GM23338 (cell line): ENCODE data around the gene NHERF1. TPM values are rescaled to one million over a fixed set of nuclear protein-coding genes. Genes with fewer than 3 reads are reported as not detected.

Experiments used
- ATAC-seq: fragments of 200-7000 bp; cut with Tn5 transposase; 3 replicates; pipeline ENCODE4 v1.9.1; 2020
- DNase-seq: peaks from one replicate; pipeline ENCODE4 v3.0.0-alpha.2; 2015; ENCODE audit warnings: low spot score
- H2AFZ ChIP-seq: fragments of 200-600 bp; sonication (generic); 2 replicates; pipeline ENCODE4 v1.8.0; 2016; ENCODE audit warnings: antibody characterized with exemption, mild to moderate bottlenecking, moderate library complexity
- H3F3A ChIP-seq: fragments of 200-600 bp; sonication (generic); replicated peaks from 2 replicates; pipeline ENCODE4 v1.8.0; 2017; ENCODE audit warnings: antibody characterized with exemption, mixed run types, low read depth
- H3K27ac ChIP-seq: fragments of 200-600 bp; sonication (generic); 2 replicates; pipeline ENCODE4 v1.6.1; 2016; ENCODE audit warnings: low read depth
- H3K27me3 ChIP-seq: fragments of 200-600 bp; sonication (generic); 2 replicates; pipeline ENCODE4 v1.8.0; 2016; ENCODE audit warnings: mild to moderate bottlenecking, mixed run types, moderate library complexity; ENCODE audit not compliant: insufficient read depth
- H3K36me3 ChIP-seq: fragments of 200-600 bp; sonication (generic); 2 replicates; pipeline ENCODE4 v1.8.0; 2016; ENCODE audit warnings: mild to moderate bottlenecking; ENCODE audit not compliant: insufficient read depth
- H3K4me1 ChIP-seq: fragments of 200-600 bp; sonication (generic); 2 replicates; pipeline ENCODE4 v1.8.0; 2016; ENCODE audit warnings: mild to moderate bottlenecking, moderate library complexity; ENCODE audit not compliant: insufficient read depth
- H3K4me2 ChIP-seq: fragments of 200-600 bp; sonication (generic); 2 replicates; pipeline ENCODE4 v1.7.1; 2017; ENCODE audit warnings: mixed run types
- H3K4me3 ChIP-seq: fragments of 200-600 bp; sonication (generic); 2 replicates; pipeline ENCODE4 v1.6.1; 2016; ENCODE audit warnings: mixed run types
- H3K79me2 ChIP-seq: fragments of 200-600 bp; sonication (generic); replicated peaks from 2 replicates; pipeline ENCODE4 v1.8.0; 2017; ENCODE audit warnings: mild to moderate bottlenecking; ENCODE audit not compliant: insufficient read depth
- H3K9me2 ChIP-seq: fragments of 200-600 bp; sonication (generic); 2 replicates; pipeline ENCODE4 v1.8.0; 2017; ENCODE audit not compliant: insufficient read depth
- H4K20me1 ChIP-seq: fragments of 200-600 bp; sonication (generic); replicated peaks from 2 replicates; pipeline ENCODE4 v1.8.0; 2017; ENCODE audit warnings: mild to moderate bottlenecking; ENCODE audit not compliant: insufficient read depth
- H3K27ac Mint-ChIP-seq: 2 replicates; pipeline ENCODE4 v1.8.0; 2020; ENCODE audit warnings: inconsistent platforms, mild to moderate bottlenecking, moderate library complexity, mixed read lengths
- H3K27me3 Mint-ChIP-seq: 3 replicates; pipeline ENCODE4 v1.8.0; 2022; ENCODE audit warnings: low read depth, mild to moderate bottlenecking, moderate library complexity, mixed read lengths, inconsistent platforms; ENCODE audit not compliant: insufficient read depth, poor library complexity
- H3K36me3 Mint-ChIP-seq: 3 replicates; pipeline ENCODE4 v1.8.0; 2021; ENCODE audit warnings: low read depth, mild to moderate bottlenecking, inconsistent platforms, moderate library complexity, mixed read lengths
- H3K4me1 Mint-ChIP-seq: 3 replicates; pipeline ENCODE4 v1.8.0; 2020; ENCODE audit warnings: mild to moderate bottlenecking, inconsistent platforms, mixed read lengths
- H3K4me3 Mint-ChIP-seq: 3 replicates; pipeline ENCODE4 v1.8.0; 2021; ENCODE audit warnings: moderate library complexity, mild to moderate bottlenecking, inconsistent platforms, mixed read lengths
- H3K9me3 Mint-ChIP-seq: 3 replicates; pipeline ENCODE4 v1.8.0; 2020; ENCODE audit warnings: moderate library complexity, mild to moderate bottlenecking, inconsistent platforms, mixed read lengths
- polyA plus RNA-seq: library from polyadenylated mRNA; unstranded; fragments of >200 nt; fragmentation: Nextera tagmentation; extraction: Ambion mirVana; gene quantifications from 2 replicates; pipeline ENCODE4 v1.2.1, GENCODE V29; 2016
- total RNA-seq: library from RNA; depleted of rRNA; stranded (reverse); fragments of >200 nt; shearing (Covaris generic); gene quantifications from 2 replicates; pipeline ENCODE4 v1.2.3, GENCODE V29; 2014
- TF ChIP-seq, protein P1 (sequence below), 2 experiments: fragments of 200-600 bp in 1 of 2; sonication (generic) in 1 of 2; conservative IDR thresholded peaks; 2 replicates each; pipeline versions ENCODE4 v1.5.1 to v1.6.1; 2016 to 2017; ENCODE audit warnings: antibody characterized with exemption in 2 of 2, low read depth in 2 of 2, mild to moderate bottlenecking in 2 of 2, moderate library complexity in 1 of 2
- TF ChIP-seq, protein P2 (sequence below): fragments of 250-450 bp; sonication (Bioruptor Pico); IDR thresholded peaks from 2 replicates; pipeline ENCODE4 v1.5.0; 2020; ENCODE audit warnings: mild to moderate bottlenecking, moderate library complexity

Gene NHERF1
- total and polyA plus RNA-seq, 2 experiments from 2014 or later, result 48.8 to 100 TPM

DNA sequence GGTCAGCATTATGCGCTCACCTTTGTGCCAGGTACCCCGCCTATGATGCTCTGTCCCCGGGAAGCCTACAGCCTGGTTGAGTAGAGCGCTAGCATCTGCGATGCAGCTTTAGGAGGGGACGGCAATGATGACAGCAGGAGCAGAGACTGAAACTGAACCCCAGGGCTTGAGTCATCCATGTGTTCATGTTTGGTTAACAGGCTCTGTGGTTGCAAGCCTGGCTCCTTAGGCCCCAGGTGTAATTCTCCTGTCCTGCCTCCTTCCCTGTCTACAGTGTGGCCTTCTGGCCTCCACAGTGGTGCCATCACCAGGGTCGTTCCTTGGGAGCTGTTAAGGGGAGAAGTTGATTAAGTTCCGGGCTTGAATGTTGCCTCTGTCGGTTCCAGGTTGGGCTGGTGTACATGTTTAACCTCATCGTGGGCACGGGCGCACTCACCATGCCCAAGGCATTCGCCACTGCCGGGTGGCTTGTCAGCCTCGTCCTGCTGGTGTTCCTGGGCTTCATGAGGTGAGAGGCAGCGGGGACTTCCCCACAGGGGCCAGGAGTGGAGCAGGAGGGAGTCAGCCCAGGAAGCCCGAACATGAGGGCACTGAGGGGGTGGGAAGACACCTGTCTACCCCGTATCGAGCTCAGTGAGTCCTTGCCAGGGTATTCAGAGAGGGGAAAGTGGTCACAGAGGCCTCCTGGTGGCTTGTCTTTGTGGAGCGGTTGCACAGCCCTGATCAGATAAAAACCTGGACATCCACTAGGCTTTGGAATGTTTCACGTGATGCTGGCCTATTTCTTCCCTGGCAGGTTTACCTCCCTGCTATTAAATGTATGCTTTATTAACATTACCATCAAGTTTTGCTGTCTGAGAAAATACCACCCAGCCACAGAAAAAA lies 36.9 kb downstream of the NHERF1 start:
- Mint-ChIP-seq H3K4me3 (no peak overlapping the region), H3K27me3 (peaks cover 14% of the 10 kb centered on the region), H3K27ac (no peak overlapping the region), H3K4me1 (peaks cover 23% of the 10 kb centered on the region), H3K36me3 (peaks cover 28% of the 10 kb centered on the region), H3K9me3 (no peaks in the 10 kb centered on the region)
- ATAC-seq (no peak), DNase-seq (no peak)
- Histone ChIP-seq H3K27ac (no peak overlapping the region), H3F3A (no peaks in the 10 kb centered on the region; the same call in 1 of the 2 replicates), H4K20me1 (peaks cover 34% of the 10 kb centered on the region), H3K9me2 (no peaks in the 10 kb centered on the region), H3K4me2 (no peak overlapping the region), H2AFZ (no peak overlapping the region), H3K27me3 (no peaks in the 10 kb centered on the region), H3K4me1 (no peaks in the 10 kb centered on the region; the same call in 1 of the 2 replicates), H3K36me3 (no peaks in the 10 kb centered on the region; the same call in 1 of the 2 replicates), H3K4me3 (no peak overlapping the region), H3K79me2 (no peaks in the 10 kb centered on the region; the same call in 1 of the 2 replicates)
- TF ChIP-seq, protein P1, sequence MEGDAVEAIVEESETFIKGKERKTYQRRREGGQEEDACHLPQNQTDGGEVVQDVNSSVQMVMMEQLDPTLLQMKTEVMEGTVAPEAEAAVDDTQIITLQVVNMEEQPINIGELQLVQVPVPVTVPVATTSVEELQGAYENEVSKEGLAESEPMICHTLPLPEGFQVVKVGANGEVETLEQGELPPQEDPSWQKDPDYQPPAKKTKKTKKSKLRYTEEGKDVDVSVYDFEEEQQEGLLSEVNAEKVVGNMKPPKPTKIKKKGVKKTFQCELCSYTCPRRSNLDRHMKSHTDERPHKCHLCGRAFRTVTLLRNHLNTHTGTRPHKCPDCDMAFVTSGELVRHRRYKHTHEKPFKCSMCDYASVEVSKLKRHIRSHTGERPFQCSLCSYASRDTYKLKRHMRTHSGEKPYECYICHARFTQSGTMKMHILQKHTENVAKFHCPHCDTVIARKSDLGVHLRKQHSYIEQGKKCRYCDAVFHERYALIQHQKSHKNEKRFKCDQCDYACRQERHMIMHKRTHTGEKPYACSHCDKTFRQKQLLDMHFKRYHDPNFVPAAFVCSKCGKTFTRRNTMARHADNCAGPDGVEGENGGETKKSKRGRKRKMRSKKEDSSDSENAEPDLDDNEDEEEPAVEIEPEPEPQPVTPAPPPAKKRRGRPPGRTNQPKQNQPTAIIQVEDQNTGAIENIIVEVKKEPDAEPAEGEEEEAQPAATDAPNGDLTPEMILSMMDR (conservative IDR thresholded peaks at IDR 0.05; ENCODE audit: low read depth in 2 of 2), result peak in 1 of 2 experiments; percentile 13; a peak in 1 of 4 replicates
- TF ChIP-seq, protein P2, sequence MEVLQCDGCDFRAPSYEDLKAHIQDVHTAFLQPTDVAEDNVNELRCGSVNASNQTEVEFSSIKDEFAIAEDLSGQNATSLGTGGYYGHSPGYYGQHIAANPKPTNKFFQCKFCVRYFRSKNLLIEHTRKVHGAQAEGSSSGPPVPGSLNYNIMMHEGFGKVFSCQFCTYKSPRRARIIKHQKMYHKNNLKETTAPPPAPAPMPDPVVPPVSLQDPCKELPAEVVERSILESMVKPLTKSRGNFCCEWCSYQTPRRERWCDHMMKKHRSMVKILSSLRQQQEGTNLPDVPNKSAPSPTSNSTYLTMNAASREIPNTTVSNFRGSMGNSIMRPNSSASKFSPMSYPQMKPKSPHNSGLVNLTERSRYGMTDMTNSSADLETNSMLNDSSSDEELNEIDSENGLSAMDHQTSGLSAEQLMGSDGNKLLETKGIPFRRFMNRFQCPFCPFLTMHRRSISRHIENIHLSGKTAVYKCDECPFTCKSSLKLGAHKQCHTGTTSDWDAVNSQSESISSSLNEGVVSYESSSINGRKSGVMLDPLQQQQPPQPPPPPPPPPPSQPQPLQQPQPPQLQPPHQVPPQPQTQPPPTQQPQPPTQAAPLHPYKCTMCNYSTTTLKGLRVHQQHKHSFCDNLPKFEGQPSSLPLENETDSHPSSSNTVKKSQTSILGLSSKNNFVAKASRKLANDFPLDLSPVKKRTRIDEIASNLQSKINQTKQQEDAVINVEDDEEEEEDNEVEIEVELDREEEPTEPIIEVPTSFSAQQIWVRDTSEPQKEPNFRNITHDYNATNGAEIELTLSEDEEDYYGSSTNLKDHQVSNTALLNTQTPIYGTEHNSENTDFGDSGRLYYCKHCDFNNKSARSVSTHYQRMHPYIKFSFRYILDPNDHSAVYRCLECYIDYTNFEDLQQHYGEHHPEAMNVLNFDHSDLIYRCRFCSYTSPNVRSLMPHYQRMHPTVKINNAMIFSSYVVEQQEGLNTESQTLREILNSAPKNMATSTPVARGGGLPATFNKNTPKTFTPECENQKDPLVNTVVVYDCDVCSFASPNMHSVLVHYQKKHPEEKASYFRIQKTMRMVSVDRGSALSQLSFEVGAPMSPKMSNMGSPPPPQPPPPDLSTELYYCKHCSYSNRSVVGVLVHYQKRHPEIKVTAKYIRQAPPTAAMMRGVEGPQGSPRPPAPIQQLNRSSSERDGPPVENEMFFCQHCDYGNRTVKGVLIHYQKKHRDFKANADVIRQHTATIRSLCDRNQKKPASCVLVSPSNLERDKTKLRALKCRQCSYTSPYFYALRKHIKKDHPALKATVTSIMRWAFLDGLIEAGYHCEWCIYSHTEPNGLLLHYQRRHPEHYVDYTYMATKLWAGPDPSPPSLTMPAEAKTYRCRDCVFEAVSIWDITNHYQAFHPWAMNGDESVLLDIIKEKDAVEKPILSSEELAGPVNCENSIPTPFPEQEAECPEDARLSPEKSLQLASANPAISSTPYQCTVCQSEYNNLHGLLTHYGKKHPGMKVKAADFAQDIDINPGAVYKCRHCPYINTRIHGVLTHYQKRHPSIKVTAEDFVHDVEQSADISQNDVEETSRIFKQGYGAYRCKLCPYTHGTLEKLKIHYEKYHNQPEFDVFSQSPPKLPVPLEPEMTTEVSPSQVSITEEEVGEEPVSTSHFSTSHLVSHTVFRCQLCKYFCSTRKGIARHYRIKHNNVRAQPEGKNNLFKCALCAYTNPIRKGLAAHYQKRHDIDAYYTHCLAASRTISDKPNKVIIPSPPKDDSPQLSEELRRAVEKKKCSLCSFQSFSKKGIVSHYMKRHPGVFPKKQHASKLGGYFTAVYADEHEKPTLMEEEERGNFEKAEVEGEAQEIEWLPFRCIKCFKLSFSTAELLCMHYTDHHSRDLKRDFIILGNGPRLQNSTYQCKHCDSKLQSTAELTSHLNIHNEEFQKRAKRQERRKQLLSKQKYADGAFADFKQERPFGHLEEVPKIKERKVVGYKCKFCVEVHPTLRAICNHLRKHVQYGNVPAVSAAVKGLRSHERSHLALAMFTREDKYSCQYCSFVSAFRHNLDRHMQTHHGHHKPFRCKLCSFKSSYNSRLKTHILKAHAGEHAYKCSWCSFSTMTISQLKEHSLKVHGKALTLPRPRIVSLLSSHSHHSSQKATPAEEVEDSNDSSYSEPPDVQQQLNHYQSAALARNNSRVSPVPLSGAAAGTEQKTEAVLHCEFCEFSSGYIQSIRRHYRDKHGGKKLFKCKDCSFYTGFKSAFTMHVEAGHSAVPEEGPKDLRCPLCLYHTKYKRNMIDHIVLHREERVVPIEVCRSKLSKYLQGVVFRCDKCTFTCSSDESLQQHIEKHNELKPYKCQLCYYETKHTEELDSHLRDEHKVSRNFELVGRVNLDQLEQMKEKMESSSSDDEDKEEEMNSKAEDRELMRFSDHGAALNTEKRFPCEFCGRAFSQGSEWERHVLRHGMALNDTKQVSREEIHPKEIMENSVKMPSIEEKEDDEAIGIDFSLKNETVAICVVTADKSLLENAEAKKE (CRISPR knock-in tag), result no peak
